ENCODE results near the gene OR5A1.
A peak's percentile ranks its signal among the peaks of the same experiment; 100 is the strongest.
"Not testable (repeated sequence)": the region's sequence is repeated elsewhere in the genome, so short reads cannot be mapped to it uniquely, and the experiment has no call there.

The OR5A1 gene

DNA sequence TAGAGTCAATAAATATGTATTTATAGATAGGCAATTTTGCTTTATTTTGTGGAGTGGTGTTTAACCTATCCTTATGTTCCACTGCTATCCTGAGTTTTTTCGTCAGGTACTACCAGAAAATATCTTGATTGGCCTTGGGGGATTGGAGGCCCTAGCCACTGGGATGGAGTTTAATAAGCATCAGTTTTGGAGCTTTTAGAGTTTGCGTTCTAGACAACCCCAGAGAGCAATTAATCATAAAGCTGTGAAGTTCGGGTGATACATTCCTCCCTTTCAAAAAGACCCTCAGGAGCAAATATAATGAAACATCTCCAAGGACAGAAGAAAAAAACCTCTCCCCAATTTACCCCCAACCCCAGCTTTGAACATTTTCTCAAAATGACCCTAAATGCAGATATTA lies at the start of gene OR5A1:
Gene OR5A1 (plus strand): TSS at position 301 of the 400 bp plus-strand sequence. CDS start 6,700 bp downstream, outside the sequence.
- no peak for DNase-seq

DNA sequence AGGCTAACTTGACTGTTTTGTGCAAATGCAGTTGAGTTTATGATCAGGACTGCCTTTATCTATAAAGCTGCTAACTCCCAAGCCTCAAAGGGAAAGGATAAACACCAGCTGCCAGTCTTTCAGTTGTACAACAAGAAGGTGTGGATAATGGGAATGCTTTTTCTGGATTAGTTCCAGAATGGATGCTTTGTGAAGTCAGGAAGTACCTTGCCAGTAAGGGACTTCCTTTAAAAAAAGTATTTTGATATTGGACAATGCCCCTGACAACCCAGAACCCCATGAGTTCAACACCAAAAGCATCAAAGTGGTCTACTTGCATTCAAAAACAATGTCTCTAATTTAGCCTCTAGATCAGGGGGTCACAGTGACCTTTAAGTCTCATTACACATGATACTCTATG lies 42.1 kb upstream of the OR5A1 start:
- DNase-seq = no peak

DNA sequence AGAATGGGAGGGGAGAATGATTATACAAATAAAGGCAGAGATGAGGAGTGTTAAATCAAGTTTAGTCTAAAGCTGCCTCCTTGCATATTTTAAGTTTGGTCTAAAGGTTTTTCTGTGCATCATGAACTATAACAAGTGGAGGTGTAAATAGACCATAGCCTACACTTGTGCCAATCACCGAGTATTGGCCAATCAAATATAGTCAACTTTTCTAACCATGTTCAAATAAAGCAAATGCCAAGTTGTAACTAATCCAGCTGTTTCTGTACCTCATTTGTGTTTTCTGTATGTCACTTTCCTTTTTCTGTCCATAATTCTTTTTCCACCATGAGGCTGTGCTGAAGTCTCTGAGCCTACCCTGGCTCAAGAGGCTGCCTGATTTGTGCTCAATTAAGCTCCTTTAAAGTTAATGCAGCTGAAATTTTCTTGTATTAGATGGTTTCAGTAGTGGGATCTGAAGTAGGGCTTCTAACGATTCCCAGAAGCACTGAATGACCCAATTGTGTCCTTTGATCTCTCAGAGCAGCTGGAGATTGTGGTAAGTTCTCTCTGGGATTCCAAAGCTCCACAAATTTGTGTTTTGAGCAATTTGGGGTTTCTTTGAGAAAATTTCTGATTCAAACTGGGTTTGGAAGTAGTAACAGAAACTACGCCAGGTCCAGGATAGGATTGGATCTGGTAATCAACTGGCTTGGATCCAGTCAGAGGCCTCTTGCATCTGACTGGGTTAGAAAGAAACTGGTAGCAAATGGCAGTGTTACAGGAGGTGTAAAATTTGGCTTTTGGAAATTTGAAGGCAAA lies 35.6 kb upstream of the OR5A1 start:
- no peak for DNase-seq

DNA sequence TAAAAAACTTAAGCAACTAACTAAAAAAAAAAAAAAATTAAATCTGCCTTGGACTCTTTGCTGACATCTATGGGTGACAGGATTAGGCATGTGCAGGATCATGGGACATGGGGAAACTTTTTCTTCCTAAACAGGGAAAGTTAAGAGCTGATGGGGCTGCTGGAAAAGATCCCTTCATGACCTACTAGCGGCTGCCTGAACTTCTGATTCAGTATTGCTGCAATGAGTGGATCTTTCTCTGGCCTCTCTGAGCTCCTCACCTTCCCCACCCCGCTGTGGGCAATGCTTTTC lies 35.1 kb upstream of the OR5A1 start:
- DNase-seq = no peak

DNA sequence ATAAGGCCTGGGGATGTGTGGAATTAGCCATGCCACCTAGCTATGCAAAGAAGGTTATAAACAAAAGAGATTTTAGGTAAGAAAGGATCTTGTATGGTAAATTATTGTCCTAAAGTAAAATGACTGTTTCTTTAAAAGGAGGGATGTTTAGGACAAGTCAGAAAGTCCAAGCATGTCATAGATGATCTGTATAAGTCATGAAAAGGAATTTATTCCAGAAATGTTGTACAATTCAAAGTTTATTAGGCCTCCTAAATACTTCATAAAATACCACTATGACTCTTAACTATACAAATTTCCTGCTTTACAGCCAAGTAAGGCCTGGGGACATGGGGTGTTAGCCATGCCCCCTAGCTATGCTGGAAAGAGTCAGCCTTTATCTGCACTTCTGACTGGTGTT lies 32.7 kb upstream of the OR5A1 start:
- DNase-seq = no peak

DNA sequence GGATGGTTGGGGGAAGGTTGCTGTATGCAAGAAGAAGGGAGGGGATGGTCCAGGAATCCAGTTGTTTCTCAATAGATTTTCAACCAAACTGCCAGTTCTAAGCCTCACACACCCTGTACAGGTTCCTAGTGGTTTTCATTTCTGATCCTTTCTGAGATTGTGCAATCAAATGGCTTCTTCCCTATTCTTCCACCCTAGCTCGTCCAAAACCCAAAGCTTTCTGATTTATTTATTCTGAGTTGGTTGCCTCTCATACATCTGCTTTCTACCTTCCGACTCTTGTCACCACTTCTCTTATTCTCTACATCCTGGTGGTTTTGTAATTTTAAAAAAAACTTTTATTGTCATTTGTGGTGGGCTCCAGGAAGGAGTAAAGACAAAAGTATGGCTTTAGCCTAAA lies 22.6 kb upstream of the OR5A1 start:
- no peak for DNase-seq

DNA sequence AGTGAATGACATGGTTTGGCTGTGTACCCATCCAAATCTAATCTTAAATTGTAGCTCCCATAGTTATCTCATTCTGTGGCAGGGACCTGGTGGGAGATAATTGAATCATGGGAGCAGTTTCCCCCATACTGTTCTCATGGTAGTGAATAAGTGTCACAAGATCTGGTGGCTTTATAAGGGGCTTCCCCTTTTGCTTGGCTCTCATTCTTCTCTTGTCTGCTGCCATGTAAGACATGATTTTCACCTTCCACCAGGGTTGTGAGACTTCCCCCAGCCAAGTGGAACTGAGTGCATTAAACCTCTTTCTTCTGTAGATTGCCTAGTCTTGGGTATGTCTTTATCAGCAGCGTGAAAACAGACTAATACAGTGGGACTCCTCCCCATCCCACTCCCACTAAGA lies 21.2 kb upstream of the OR5A1 start:
- no peak for DNase-seq

DNA sequence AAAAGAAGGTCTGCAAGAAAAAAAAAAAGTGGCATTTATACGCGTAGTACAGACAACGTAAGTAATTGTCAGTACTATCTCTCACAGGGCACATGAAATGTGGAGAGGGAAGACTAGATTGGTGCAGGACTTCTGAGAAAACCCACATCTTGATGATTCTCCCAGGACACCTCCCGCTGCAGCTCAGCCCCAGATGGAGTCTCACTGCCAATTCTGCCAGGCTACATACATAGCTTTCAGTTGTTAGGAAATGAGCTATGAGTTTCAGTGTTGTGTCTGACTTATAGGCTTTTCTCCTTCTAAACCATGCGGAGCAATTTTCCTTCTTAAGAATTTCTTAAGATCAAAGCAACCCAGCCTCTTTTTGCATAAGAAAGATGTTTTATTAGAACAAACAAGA lies 19.7 kb upstream of the OR5A1 start:
- no peak for DNase-seq

DNA sequence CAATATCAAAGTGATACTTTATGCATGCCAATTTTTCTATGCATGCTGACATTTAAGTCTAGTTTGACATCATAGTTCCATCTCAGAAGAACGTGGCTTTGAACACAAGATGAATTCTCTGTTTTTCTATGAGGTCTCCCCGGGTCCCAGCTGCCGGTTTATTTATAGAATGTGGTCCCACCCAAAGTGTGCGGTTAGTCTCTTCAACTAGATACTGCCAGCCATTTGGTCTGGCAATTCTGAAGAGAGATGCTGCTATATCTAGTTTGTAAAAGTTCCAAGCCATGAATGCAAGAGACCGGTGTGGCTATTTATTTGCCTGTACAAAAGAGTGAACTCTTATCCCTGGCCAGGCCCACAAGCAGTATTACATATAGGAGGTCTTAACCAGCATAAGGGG lies 19.2 kb upstream of the OR5A1 start:
- DNase-seq = no peak

DNA sequence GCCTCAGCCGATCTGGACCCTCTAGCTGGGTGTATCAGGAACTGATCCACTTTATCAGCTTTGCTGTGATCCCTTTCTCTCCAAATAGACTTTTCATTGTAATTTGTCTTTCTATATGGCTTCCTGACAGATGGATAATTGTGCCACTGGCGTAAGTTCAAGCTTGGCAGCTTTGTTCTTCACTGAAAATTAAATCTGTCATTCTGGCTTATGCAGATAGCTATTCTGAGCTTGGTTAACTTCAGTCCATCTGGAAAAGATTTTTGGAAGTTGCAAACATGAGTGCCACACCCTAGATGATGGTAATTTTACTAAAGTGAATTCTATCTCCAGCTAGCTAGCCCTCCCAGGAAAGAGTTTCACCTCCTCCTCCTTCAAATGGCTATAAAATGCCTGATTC lies 18.1 kb upstream of the OR5A1 start:
- DNase-seq = no peak

DNA sequence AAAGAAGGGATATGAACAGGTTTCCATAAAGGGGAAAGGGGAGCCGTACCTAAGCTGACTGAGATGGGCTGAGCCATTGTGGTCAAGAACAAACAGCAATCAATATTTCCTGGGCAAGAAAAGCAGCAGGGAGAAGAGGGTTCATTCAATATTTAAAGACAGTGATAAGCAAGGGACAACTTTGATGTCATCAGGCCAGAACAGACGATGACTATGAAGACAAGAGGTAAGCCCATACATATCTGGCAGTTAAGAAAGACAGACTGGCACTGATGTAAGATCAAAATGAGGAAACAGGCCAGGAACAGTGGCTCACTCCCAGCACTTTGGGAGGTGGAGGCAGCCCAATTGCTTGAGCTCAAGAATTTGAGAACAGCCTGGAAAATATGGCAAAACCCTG lies 12.4 kb upstream of the OR5A1 start:
- DNase-seq = no peak

DNA sequence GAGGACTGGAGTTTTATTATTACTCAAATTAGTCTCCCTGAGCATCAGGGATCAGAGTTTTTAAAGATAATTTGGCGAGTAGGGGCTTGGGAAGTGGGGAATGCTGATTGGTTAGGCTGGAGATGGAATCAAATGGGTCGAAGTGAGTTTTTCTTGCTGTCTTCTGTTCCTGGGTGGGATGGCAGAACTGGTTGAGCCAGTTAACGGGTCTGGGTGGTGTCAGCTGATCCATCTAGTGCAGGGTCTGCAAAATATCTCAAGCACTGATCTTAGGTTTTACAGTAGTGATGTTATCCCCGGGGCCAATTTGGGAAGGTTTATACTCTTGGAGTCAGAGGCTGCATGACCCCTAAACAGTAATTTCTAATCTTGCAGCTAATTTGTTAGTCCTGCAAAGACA lies 11.1 kb upstream of the OR5A1 start:
- no peak for DNase-seq

DNA sequence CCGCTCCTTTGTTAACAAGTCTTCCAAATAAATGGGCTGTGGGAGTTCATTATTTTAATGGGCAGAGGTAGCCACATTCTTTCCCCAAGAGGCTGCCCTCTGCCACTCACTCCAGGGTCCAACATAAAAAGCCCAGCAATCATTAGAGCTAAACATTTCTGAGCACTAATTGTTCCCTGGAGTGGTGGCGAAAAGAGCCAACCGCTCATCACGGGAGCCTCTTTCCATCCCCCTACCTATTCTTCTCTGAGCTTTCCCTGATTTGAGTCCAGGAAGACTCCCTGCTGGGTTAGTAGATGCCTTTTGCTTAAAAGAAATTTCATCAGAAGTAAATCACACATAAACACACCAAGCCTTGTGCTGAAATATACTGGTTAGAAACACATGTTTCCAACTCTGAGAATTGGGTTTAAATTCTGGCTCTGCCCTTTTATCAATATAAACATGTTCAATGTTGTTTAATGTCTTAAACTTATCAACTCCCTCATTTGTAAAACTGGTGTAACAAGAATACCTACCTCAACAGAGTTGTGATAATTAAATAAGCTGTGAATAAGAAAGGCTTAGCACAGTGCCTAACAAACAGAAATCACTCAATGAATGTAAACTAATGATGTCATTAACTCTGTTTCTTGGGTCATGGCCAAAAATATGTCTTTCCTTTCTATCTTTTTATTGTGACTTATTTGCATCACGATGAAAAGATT lies 9.8 kb upstream of the OR5A1 start, which contains the start of gene OR5A2:
Gene OR5A2 (minus strand): TSS at position 53 of the 707 bp plus-strand sequence. CDS start 3,460 bp downstream, outside the sequence.
- no peak for DNase-seq

DNA sequence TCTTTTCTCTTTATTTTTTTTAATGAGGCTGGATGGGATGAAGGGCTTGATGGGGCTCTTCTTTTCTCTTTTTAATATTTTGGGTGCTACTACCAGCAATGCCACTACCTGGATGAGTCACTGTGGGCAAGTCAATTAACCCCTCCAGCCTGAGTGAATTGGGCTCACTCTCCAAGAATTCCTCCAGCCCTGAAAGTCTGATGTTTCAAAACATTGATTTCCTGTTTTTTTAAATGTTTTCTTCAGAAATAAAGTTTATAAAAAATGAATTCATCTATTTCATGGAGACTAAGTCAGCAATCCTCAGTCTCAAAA lies 9.2 kb upstream of the OR5A1 start:
- DNase-seq = no peak

DNA sequence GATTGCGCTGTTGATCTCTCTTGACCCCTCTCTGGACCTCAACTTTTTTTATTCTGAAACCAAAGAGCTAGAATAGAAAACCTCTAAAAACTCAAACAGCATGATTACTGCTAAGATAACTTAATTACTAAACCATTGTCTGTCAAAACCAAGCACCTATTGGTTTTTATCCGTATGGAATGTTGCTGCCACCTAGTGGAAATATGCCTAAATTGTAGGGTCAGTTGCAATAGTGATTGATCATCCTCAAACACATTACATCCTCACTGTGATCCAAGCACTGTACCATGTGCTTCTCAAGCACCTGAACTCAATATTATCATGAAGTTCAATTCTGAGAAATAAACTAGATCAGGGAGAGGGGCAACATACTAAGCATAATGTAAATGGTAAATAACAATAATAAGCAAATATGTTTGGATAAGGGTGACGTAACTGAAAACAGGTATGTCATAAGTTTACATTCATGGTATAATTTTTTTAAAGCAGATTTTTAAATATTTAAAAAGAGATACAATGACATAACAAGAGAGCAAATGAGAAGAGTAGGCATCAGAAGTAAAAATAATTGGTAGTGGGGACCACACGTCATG lies 6.2 kb upstream of the OR5A1 start:
- DNase-seq = peak; percentile 41

DNA sequence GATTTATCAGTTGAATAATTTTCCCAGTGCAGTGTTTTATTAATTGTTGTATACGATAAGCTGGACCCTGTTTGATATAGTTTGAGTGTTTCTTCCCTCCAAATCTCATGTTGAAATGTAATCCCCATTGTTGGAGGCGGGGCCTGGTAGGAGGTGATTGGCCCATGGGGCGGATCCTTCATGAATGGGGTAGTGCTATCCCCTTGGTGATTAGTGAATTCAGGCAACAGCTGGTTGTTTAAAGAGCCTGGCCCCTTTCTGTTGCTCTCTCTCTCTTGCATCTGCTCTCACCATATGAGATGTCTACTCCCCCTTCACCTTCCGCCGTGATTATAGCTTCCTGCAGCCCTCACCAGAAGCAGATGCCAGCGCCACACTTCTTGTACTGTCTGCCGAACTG lies 1.5 kb downstream of the OR5A1 start:
- no peak for DNase-seq

DNA sequence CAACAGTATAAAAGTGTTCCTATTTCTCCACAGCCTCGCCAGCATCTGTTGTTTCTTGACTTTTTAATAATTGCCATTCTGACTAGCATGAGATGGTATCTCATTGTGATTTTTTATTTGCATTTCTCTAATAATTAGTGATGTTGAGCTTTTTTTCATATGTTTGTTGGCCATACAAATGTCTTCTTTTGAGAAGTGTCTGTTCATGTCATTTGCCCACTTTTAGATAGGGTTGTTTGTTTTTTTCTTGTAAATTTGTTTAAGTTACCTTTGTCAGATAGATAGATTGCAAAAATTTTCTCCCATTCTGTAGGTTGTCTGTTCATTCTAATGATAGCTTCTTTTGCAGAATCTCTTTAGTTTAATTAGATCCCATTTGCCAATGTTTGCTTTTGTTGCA lies 9.4 kb downstream of the OR5A1 start:
- not testable (repeated sequence) for DNase-seq

DNA sequence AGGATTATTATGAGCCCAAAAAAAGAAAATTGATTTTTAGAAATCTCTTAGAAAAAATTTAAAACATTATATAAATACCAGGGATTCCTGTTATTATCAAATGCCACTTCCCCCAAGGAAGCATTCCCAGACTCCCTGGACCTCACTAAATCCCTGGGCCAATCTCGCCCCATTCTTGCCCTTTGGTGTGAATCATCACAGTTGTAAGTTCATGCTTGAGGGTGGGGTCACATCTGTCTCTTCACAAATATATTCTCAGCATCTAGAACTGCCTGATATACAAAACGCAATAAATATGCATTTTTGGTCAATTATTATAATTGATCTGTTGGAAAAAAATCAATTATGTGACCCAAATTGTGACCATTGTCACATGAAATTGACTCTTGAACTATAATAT lies 12.2 kb downstream of the OR5A1 start:
- DNase-seq = no peak

DNA sequence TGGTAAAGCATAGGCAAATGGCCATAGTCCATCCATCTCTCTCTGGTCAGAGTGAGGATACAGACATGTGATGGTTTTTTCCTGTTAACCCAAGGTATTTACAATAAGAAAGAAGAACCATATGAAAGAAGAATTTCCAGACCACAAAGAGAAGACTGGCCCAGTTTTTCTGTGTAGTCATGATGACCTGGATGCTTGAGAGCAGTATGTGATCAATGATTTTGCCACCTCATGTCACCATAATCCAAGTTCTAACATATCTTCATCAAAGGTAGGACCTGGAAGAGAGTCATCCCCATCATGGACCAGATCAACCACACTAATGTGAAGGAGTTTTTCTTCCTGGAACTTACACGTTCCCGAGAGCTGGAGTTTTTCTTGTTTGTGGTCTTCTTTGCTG lies 20.4 kb downstream of the OR5A1 start, which contains the start of gene OR4D6:
Gene OR4D6 (plus strand): TSS at position 301 of the 400 bp plus-strand sequence. CDS start 0 bp downstream, at position 301.
- no peak for DNase-seq

DNA sequence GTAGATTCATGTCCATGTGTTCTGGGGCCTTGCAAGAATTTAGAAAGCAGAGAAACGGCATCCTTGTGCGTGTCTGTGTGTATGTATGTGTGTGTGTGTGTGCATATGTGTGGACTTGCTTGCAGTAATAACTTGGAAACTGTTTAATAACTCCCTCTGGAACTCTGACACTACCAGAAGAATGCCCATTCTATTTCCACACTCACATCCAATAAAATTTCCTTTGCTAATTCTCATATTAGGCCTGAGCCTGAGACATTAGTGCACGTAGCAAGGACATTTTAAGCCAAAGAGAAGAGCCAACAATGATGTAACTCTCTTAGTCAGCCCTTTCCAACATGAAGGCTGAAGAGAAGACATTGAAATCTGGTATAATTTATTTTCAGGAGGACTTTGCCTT lies 23.6 kb downstream of the OR5A1 start:
- DNase-seq = no peak

DNA sequence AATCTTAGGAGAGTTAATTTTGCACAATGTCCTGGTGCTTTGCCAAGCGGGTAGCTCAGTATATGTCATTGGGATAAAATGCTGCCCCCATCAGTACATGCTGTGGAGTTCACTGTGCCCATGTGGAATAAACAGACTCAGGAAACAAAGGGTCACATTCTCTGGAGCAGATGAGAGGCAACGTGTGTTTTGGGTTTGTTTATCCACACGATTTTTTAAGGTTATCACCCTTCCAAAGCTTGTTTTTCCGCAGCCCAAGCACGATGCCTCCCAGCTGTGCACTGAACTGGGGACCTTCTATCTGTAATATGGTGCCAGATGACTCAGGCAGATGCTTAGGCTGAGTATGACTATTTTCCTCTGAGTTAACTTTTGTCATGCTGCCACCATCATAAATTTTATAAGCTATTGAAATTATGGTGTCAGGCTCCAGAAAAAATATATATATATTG lies 26.9 kb downstream of the OR5A1 start:
- no peak for DNase-seq

DNA sequence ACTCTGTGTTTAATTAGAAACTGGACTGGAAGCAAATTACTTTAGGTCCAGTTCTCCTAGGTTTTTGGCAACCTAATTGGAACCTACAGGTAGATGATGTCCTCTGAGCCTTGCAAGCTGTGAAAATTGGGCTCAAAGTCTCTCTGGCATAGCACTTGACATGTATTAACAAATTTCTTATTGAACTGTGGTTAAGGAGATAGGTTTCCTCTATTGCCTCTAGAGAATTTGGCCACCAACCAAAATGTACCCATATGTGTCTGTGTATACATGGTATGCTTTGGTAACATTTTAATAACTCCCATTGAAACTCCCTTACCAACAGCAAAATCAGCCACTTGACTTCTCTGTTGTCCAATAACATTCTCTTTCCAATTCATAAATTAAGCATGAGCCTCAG lies 36.7 kb downstream of the OR5A1 start, which contains the start of gene OR4D10:
Gene OR4D10 (plus strand): TSS at position 301 of the 400 bp plus-strand sequence. CDS start 4,115 bp downstream, outside the sequence.
- DNase-seq = no peak

DNA sequence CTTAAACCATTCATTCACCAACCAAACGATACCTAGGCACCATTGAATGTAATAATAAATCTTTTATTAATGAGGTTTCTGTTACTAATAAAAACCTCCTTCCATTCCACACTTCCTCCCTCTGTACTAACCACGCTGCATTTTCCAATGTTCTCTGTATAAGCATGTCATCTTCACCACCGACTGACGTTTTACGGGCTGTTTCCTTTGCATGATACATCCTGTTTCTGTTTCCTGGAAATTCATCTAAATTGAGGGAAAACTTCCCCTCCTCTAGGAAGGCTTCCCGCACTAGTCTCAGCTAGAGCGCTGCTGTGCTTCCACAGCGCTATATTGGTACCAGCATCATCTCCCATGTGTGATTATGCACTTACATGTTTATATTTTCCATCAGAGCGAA lies 38.9 kb downstream of the OR5A1 start:
- DNase-seq = no peak

DNA sequence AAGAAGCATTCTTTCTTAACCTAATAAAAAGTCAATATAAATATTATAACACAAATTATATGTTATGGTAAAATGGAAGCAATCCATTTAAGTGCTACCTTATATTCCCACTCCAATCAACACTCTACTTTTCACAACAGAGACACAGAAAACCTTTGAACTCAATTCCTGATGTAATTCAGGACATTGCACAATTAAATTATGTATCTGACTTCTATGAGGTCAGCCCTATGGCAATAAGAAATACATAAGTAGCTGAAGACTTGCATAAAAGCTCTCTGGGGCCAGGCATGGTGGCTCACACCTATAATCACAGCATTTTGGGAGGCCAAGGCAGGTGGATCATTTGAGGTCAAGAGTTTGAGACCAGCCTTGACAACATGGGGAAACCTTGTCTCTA lies 43.6 kb downstream of the OR5A1 start:
- DNase-seq = no peak
